GM12875 (cell line): ENCODE results near the gene KRTAP4-3.
"Not testable (repeated sequence)": the region's sequence is repeated elsewhere in the genome, so short reads cannot be mapped to it uniquely, and the experiment has no call there.

Source experiments
- H3K4me3 ChIP-seq: one replicate; pipeline ENCODE4 v1.5.1; 2011; ENCODE audit warnings: low read depth, low read length, control low read depth
- TF ChIP-seq, protein P1 (sequence below): IDR thresholded peaks from 2 replicates; pipeline ENCODE4 v1.5.1; 2011; ENCODE audit warnings: low read depth, mild to moderate bottlenecking, control low read depth, inconsistent platforms, low read length, moderate library complexity, borderline replicate concordance; ENCODE audit not compliant: insufficient read depth

KRTAP4-3 gene

DNA sequence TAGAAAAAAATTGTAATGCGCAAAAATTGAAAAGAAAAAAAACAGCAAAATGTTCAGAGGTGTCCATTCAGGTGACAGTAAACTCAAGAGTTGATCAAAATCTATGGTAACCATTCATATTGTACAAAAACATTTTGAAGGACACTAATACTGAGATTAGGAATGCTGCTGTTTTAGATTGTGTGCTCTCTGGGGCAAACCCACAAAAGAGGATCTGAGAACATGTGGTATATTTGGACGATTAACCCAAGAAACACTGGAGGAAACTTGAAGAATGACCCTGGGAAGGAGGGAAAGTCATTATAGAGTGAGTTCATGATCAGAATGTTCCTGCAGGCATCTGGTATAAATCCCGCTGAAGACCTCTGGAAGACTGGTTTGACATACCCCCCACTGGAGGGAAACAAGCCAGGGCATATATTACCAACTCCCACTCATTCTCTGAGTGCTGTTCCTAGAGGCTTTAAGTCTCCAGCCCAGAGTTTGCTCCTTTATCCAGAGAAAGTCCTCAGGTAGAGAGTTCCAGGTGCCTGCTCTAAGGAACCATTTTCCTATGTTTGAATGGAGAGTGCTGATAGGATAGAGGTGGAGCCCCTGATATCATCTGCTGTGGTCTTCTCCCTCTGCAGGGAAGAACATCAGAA, 8.8 kb upstream of the KRTAP4-3 start:
- TF ChIP-seq, protein P1, sequence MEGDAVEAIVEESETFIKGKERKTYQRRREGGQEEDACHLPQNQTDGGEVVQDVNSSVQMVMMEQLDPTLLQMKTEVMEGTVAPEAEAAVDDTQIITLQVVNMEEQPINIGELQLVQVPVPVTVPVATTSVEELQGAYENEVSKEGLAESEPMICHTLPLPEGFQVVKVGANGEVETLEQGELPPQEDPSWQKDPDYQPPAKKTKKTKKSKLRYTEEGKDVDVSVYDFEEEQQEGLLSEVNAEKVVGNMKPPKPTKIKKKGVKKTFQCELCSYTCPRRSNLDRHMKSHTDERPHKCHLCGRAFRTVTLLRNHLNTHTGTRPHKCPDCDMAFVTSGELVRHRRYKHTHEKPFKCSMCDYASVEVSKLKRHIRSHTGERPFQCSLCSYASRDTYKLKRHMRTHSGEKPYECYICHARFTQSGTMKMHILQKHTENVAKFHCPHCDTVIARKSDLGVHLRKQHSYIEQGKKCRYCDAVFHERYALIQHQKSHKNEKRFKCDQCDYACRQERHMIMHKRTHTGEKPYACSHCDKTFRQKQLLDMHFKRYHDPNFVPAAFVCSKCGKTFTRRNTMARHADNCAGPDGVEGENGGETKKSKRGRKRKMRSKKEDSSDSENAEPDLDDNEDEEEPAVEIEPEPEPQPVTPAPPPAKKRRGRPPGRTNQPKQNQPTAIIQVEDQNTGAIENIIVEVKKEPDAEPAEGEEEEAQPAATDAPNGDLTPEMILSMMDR = no peak
- H3K4me3 ChIP-seq = no peak overlapping the region

DNA sequence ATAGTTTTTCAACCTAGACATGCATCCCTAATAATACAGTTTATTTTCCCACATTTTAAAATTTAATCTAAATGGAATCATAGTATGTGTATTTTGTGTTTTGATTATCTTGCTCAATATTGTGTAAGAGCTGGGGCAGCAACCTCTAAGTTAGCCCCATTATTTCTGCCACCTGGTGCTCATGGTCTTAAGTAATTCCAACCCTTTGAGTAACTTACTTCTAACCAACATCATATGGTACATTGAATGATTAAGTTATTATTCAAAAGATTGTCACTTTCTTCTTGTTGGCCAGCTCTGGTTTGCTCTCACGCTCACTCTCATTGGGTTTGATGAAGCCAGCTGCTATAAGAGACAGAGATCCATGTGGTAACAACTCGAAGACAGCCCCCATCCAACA, 3.9 kb upstream of the KRTAP4-3 start:
- no peak overlapping the region for H3K4me3 ChIP-seq
- TF ChIP-seq, protein P1 = no peak

DNA sequence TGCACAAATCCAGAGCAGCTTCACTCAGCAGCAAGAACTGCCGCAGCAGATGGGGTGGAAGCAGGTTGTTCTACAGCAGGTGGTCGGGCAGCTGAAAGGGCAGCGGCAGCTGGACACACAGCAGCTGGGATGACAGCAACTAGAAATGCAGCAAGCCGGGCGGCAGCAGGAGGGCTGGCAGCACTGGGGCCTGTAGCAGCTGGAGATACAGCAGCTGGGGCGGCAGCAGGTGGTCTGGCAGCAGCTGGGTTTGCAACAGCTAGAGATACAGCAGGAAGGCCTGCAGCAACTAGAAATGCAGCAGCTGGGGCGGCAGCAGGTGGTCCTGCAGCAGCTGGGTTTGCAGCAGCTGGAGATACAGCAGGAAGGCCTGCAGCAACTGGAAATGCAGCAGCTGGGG, 460 bp downstream of the KRTAP4-3 start:
- TF ChIP-seq, protein P1 = no peak
- H3K4me3 ChIP-seq = no peak overlapping the region

DNA sequence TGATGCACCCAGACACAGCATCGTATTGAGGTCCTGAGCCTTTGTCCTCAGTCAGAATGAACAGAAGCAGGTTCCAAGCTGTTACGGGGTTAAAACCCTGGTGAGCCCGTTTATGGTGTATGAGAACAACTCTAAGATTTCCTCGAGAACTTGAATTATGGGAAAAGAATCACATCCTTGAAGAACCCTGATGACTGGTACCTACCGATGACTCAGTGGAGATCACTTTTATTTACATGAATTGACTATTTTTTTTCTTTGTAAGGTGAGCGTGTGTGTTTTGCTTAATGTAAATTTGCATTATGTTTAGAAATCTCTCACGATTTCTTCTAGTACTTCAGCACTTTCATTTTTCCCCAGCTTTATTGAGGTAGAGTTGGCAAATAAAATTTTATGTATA, 4.2 kb downstream of the KRTAP4-3 start:
- H3K4me3 ChIP-seq = no peak overlapping the region
- TF ChIP-seq, protein P1 = no peak

DNA sequence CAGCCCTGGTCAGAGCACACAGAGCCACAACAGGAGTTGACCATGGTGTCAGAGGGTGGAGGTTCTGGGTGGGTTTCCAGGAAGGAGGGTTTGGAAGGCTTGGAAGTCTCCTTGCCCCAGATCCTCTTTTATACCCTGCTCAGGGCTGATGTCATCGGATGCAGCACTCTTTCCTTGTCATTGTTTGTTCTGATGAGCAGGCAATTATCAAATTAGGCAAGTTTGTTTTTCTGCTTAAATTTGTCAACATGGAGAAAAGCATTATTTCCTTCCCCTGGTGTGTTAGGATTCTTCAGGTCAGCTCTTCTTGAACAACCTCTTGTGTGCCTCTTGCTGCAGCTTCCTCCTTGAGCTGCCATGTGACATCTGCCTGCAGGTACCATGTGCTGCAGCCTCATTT, 7.4 kb downstream of the KRTAP4-3 start, which contains the start of gene KRTAP4-4:
TSS of gene KRTAP4-4 (minus strand) at position 101 of the 400 bp plus-strand sequence. CDS start at position 44, 57 bp downstream.
- TF ChIP-seq, protein P1 = no peak
- no peak within 1 kb of the TSS for H3K4me3 ChIP-seq

DNA sequence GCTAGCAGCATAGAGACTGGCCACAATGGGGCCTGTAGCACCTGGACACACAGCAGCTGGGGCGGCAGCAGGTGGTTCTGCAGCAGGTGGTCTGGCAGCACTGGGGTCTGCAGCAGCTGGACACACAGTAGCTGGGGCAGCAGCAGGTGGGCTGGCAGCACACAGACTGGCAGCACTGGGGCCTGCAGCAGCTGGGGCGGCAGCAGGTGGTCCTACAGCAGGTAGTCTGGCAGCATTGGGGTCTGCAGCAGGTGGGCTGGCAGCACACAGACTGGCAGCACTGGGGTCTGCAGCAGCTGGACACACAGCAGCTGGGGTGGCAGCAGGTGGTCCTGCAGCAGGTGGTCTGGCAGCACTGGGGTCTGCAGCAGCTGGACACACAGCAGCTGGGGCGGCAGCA, 7.8 kb downstream of the KRTAP4-3 start:
- not testable (repeated sequence) for H3K4me3 ChIP-seq

DNA sequence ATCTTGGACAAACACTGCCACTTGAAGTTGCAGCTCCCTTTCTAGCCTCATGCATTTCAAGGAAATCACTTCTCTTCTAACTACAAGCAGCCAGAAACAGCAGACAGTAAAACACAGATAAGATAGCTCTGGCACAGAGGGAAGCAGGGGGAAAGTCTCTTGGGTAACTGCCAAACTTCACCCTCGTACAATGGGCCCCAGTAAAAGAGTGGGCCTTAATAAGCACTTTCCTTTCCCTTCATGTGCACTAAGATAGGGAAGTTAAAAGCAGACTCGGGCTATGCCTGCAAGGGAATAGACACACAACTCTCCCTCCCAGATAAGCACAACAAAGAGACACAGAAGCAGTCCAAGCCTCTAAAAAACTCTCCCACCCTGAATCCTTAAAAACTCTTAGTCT, 14.2 kb downstream of the KRTAP4-3 start:
- no peak overlapping the region for H3K4me3 ChIP-seq
- TF ChIP-seq, protein P1 = no peak

DNA sequence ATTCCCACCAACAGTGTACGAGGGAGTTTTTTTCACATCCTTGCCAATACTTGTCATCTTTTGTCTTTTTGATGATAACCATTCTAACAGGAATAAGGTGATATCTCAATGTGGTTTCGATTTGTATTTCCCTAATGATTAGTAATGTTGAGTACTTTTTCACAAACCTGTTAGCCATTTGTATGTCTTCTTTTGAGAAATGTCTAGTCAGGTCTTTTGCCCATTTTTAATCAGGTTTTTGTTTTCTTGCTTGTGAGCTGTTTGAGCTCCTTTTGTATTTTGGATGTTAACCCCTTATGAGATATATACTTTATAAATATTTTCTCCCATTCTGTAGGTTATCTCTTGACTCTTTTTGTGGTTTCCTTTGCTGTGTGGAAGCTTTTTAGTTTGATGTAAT, 16.5 kb downstream of the KRTAP4-3 start:
- TF ChIP-seq, protein P1 = no peak
- no peak overlapping the region for H3K4me3 ChIP-seq
